Measurements from ENCODE around the gene GTF3C5. TPM values are rescaled to one million over a fixed set of nuclear protein-coding genes. Genes with fewer than 3 reads are reported as not detected.

The GTF3C5 gene
- total and polyA plus RNA-seq, 9 of the 15 experiments (the other 6 are each of a cell fraction or from before 2014, with no cell fraction given): 3.8 to 118 (median 83.7) TPM

DNA sequence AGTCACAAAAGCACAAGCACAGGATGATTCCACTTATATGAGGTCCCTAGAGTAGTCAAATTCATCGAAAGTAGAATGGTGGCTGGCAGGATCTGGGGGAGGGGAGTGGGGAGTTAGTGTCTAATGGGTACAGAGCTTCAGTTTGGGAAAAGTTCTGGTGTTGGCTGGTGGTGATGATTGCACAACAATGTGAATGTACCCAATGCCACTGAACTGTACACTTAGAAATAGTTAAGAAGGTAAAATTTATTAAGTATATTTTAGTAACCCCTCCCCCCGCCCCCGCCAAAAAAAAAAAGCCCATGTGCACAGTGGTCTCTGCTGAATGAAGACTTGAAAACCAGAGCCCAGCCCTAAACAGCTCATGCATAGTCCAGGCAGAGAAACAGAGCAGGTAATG, 24.8 kb upstream of the GTF3C5 start:
- no peak overlapping the region for H3K4me3 ChIP-seq
- TF ChIP-seq SNIP1 (IDR thresholded peaks at IDR 0.05; ENCODE audit: low read depth) (no peak), CEBPG (CRISPR knock-in tag; IDR thresholded peaks at IDR 0.05) (no peak; the same call in 1 of the 2 replicates), CEBPG (tag; conservative IDR thresholded peaks at IDR 0.05 in 1 of 2, IDR thresholded peaks at IDR 0.05 in 1 of 2) (peak in 1 of 2 experiments; percentile 43; a peak in 1 of 4 replicates), ZNF239 (CRISPR knock-in tag; IDR thresholded peaks at IDR 0.05) (no peak), JUN (IDR thresholded peaks at IDR 0.05; ENCODE audit: borderline replicate concordance, low read depth, low read length) (no peak), JUN (CRISPR knock-in tag; IDR thresholded peaks at IDR 0.05; ENCODE audit: borderline replicate concordance) (no peak), CEBPB (tag; IDR thresholded peaks at IDR 0.05) (peak; percentile 67), LCOR (CRISPR knock-in tag; IDR thresholded peaks at IDR 0.05) (no peak), MEIS2 (IDR thresholded peaks at IDR 0.05; ENCODE audit: partially characterized antibody) (no peak), EZH2 (IDR thresholded peaks at IDR 0.05; ENCODE audit: borderline replicate concordance, low read depth, low read length) (no peak)
- TF ChIP-seq, protein P1, sequence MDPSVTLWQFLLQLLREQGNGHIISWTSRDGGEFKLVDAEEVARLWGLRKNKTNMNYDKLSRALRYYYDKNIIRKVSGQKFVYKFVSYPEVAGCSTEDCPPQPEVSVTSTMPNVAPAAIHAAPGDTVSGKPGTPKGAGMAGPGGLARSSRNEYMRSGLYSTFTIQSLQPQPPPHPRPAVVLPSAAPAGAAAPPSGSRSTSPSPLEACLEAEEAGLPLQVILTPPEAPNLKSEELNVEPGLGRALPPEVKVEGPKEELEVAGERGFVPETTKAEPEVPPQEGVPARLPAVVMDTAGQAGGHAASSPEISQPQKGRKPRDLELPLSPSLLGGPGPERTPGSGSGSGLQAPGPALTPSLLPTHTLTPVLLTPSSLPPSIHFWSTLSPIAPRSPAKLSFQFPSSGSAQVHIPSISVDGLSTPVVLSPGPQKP (CRISPR knock-in tag; IDR thresholded peaks at IDR 0.05): no peak
- 43% methylated on average over 3 of the region's 3 CpGs for WGBS (ENCODE audit: insufficient coverage, low coverage, missing lambda C conversion rate)
- no peaks in the 10 kb centered on the region for H3K9me3 ChIP-seq (replicated peaks; ENCODE audit: control insufficient read depth, insufficient read depth, low read depth, low read length)
- H3K4me1 ChIP-seq (replicated peaks in 1 of 2; ENCODE audit: control insufficient read depth in 2 of 2, insufficient read depth in 2 of 2, low read length in 2 of 2): peaks cover 44 to 57% of the 10 kb centered on the region in 2 experiments
- H2AFZ ChIP-seq (ENCODE audit: low read depth, low read length): no peak overlapping the region
- no peaks in the 10 kb centered on the region for H3K9me1 ChIP-seq (ENCODE audit: control insufficient read depth, insufficient read depth, low read length)
- intact Hi-C loops (cut with micrococcal nuclease): loop anchor here (2.0 kb wide), 1 partner anchor 21 kb away; no protein-coding TSS in a partner anchor
- FAIRE-seq (peak; percentile 29), DNase-seq (ENCODE audit: extremely low read depth in 1 of 4, low spot score in 3 of 4) (no peak), ATAC-seq (no peak)
- CTCF ChIA-PET (ENCODE audit: low intra/inter-chr PET ratio): interaction anchor here (0.6 to 0.8 kb wide), 2 partner anchors 11 to 16 kb away, joined by 3 read pairs; no protein-coding TSS in a partner anchor
- POLR2A ChIA-PET: interaction anchor here (0.6 to 1.4 kb wide), 2 partner anchors 12 to 184 kb away, joined by 3 to 5 read pairs; no protein-coding TSS in a partner anchor
- H3K4me2 ChIP-seq (ENCODE audit: insufficient read depth, low read length): no peak overlapping the region
- in situ Hi-C loops (cut with MboI): no loop called here
- no peaks in the 10 kb centered on the region for H3K27me3 ChIP-seq (ENCODE audit: control insufficient read depth in 2 of 2, insufficient read depth in 2 of 2, low read length in 2 of 2)
- no peak overlapping the region for H3K27ac ChIP-seq (ENCODE audit: extremely low read depth, low read depth, low read length)
- peaks cover 2% of the 10 kb centered on the region; the same call in 1 of the 3 replicates for H3K79me2 ChIP-seq (ENCODE audit: control insufficient read depth, insufficient read depth, low read length)
- H4K20me1 ChIP-seq (replicated peaks; ENCODE audit: control insufficient read depth, insufficient read depth, low read length): no peaks in the 10 kb centered on the region
- no TSS peak for BruUV-seq (replicated peaks)
- no peaks in the 10 kb centered on the region for H3K36me3 ChIP-seq (ENCODE audit: control insufficient read depth, insufficient read depth, low read length)
- peak overlapping the region in 1 of 2 experiments; percentile 72; a peak in 1 of 4 replicates for H3K9ac ChIP-seq (ENCODE audit: insufficient read depth in 1 of 2, low read depth in 2 of 2, low read length in 2 of 2)
